IPS-15b (cell line): ENCODE measurements around the gene ZIC1.

Experiments used
- H3K27me3 ChIP-seq: one replicate; pipeline ENCODE4 v1.6.1; 2013; ENCODE audit warnings: low read length; ENCODE audit not compliant: control insufficient read depth, insufficient read depth
- H3K36me3 ChIP-seq: one replicate; pipeline ENCODE4 v1.6.1; 2013; ENCODE audit warnings: low read length; ENCODE audit not compliant: control insufficient read depth, insufficient read depth
- H3K4me1 ChIP-seq: one replicate; pipeline ENCODE4 v1.6.1; 2013; ENCODE audit warnings: mild to moderate bottlenecking, low read length; ENCODE audit not compliant: control insufficient read depth, insufficient read depth
- H3K4me3 ChIP-seq: one replicate; pipeline ENCODE4 v1.5.1; 2013; ENCODE audit warnings: low read depth, low read length
- H3K9ac ChIP-seq: one replicate; pipeline ENCODE4 v1.6.1; 2013; ENCODE audit warnings: low read depth, mild to moderate bottlenecking, low read length
- H3K9me3 ChIP-seq: one replicate; pipeline ENCODE4 v1.6.1; 2013; ENCODE audit warnings: mild to moderate bottlenecking, low read length; ENCODE audit not compliant: control insufficient read depth, insufficient read depth

ZIC1 gene

GRCh38 chr3:147392625-147392946, 16.6 kb upstream of the ZIC1 start:
- Histone ChIP-seq H3K9me3 (no peaks in the 10 kb centered on the region), H3K4me1 (peaks cover 17% of the 10 kb centered on the region), H3K36me3 (no peaks in the 10 kb centered on the region), H3K27me3 (peaks cover 94% of the 10 kb centered on the region), H3K9ac (no peak overlapping the region), H3K4me3 (peak overlapping the region; percentile 77)

GRCh38 chr3:147393261-147393942, 15.8 kb upstream of the ZIC1 start:
- peaks cover 94% of the 10 kb centered on the region for H3K27me3 ChIP-seq
- peak overlapping the region; percentile 60 for H3K4me3 ChIP-seq

GRCh38 chr3:147393943-147394883, 15.0 kb upstream of the ZIC1 start:
- Histone ChIP-seq H3K9me3 (no peaks in the 10 kb centered on the region), H3K27me3 (peaks cover 94% of the 10 kb centered on the region), H3K4me3 (peak overlapping the region; percentile 60), H3K4me1 (peaks cover 18% of the 10 kb centered on the region), H3K9ac (no peak overlapping the region), H3K36me3 (no peaks in the 10 kb centered on the region)

More at GRCh38 chr3:147393261-147393942, 15.8 kb upstream of the ZIC1 start:
- no peaks in the 10 kb centered on the region for H3K9me3 ChIP-seq
- H3K9ac ChIP-seq: peak overlapping the region; percentile 70
- H3K4me1 ChIP-seq: peaks cover 11% of the 10 kb centered on the region
- no peaks in the 10 kb centered on the region for H3K36me3 ChIP-seq

GRCh38 chr3:147394884-147395225, 14.3 kb upstream of the ZIC1 start:
- H3K36me3 ChIP-seq: no peaks in the 10 kb centered on the region
- H3K4me1 ChIP-seq: peaks cover 14% of the 10 kb centered on the region
- H3K27me3 ChIP-seq: peaks cover 94% of the 10 kb centered on the region
- peak overlapping the region; percentile 35 for H3K4me3 ChIP-seq
- no peaks in the 10 kb centered on the region for H3K9me3 ChIP-seq
- no peak overlapping the region for H3K9ac ChIP-seq

- H3K4me3 ChIP-seq: peak overlapping the region; percentile 35
- no peak overlapping the region for H3K9ac ChIP-seq
- H3K36me3 ChIP-seq: no peaks in the 10 kb centered on the region
- H3K9me3 ChIP-seq: no peaks in the 10 kb centered on the region
- H3K27me3 ChIP-seq: peaks cover 94% of the 10 kb centered on the region
- peaks cover 14% of the 10 kb centered on the region for H3K4me1 ChIP-seq
Observed at GRCh38 chr3:147395899-147396711, 13.1 kb upstream of the ZIC1 start.

- Histone ChIP-seq H3K4me1 (peaks cover 14% of the 10 kb centered on the region), H3K27me3 (peaks cover 94% of the 10 kb centered on the region), H3K9ac (no peak overlapping the region), H3K36me3 (no peaks in the 10 kb centered on the region), H3K4me3 (peak overlapping the region; percentile 35), H3K9me3 (no peaks in the 10 kb centered on the region)
Observed at GRCh38 chr3:147396712-147397046, 12.5 kb upstream of the ZIC1 start.

GRCh38 chr3:147397155-147397874, 11.8 kb upstream of the ZIC1 start:
- Histone ChIP-seq H3K36me3 (no peaks in the 10 kb centered on the region), H3K4me1 (peaks cover 18% of the 10 kb centered on the region), H3K27me3 (peaks cover 94% of the 10 kb centered on the region), H3K9me3 (no peaks in the 10 kb centered on the region), H3K4me3 (peak overlapping the region; percentile 75), H3K9ac (no peak overlapping the region)

- peak overlapping the region; percentile 32 for H3K9ac ChIP-seq
- peaks cover 17% of the 10 kb centered on the region for H3K4me1 ChIP-seq
- H3K27me3 ChIP-seq: peaks cover 95% of the 10 kb centered on the region
- H3K36me3 ChIP-seq: no peaks in the 10 kb centered on the region
- H3K4me3 ChIP-seq: peak overlapping the region; percentile 75
- no peaks in the 10 kb centered on the region for H3K9me3 ChIP-seq
Observed at GRCh38 chr3:147397875-147398812, 11.0 kb upstream of the ZIC1 start.

GRCh38 chr3:147398813-147399534, 10.2 kb upstream of the ZIC1 start:
- Histone ChIP-seq H3K27me3 (peaks cover 99% of the 10 kb centered on the region), H3K36me3 (no peaks in the 10 kb centered on the region), H3K9me3 (no peaks in the 10 kb centered on the region), H3K9ac (no peak overlapping the region), H3K4me3 (peak overlapping the region; percentile 37), H3K4me1 (peaks cover 23% of the 10 kb centered on the region)

- Histone ChIP-seq H3K4me1 (peaks cover 27% of the 10 kb centered on the region), H3K27me3 (peaks cover 99% of the 10 kb centered on the region), H3K9me3 (no peaks in the 10 kb centered on the region), H3K9ac (no peak overlapping the region), H3K4me3 (no peak overlapping the region), H3K36me3 (no peaks in the 10 kb centered on the region)
Observed at GRCh38 chr3:147400111-147400510, 9.1 kb upstream of the ZIC1 start.
